K562 (cell line): Measurements from ENCODE around the gene MEA1. TPM values are rescaled to one million over a fixed set of nuclear protein-coding genes. Genes with fewer than 3 reads are reported as not detected.

Experiments used
- ARHGAP35 ChIP-seq: fragments of 450-650 bp; IDR thresholded peaks from 2 replicates; pipeline ENCODE4 v1.6.1; 2018; ENCODE audit not compliant: partially characterized antibody
- CSDE1 ChIP-seq, 2 experiments: fragments of 450-650 bp; IDR thresholded peaks; 2 replicates each; pipeline ENCODE4 v1.6.1; 2016; ENCODE audit warnings: mild to moderate bottlenecking in 1 of 2
- HDAC1 ChIP-seq, 2 experiments: fragments of 450-650 bp; IDR thresholded peaks; 2 replicates each; pipeline ENCODE4 v1.6.1; 2016 to 2017; ENCODE audit warnings: inconsistent platforms in 1 of 2, mild to moderate bottlenecking in 1 of 2, moderate library complexity in 1 of 2
- NFRKB ChIP-seq: fragments of 450-650 bp; IDR thresholded peaks from 2 replicates; pipeline ENCODE4 v1.6.1; 2016; ENCODE audit warnings: low read depth
- TRIM24 ChIP-seq, 2 experiments: fragments of 450-650 bp; IDR thresholded peaks; 2 replicates each; pipeline ENCODE4 v1.6.1; 2016
- ZNF12 ChIP-seq: sonication (generic); formaldehyde crosslinking; IDR thresholded peaks from 2 replicates; pipeline ENCODE4 v1.4.0; 2020; ENCODE audit warnings: mild to moderate bottlenecking, missing genetic modification reagents
- polyA plus RNA-seq, 8 experiments: library from polyadenylated mRNA; depleted of rRNA in 4 of 8; stranded (reverse) in 5 of 8; unstranded in 3 of 8; fragments of >200 nt; fragmentation: Nextera tagmentation in 2 of 8; fragmentation: Illumina TruSeq in 1 of 8; extraction: Ambion mirVana in 2 of 8; extraction: Trizol in 1 of 8; gene quantifications; 2 replicates each; pipeline versions ENCODE4 v1.2.1 to v1.2.3, GENCODE V29; 2011 to 2014; ENCODE audit warnings: inconsistent platforms in 1 of 8, missing spikeins in 1 of 8
- total RNA-seq, 7 experiments: library from RNA; depleted of rRNA in 6 of 7; stranded (reverse); fragments of >200 nt in 6 of 7; fragmentation: Illumina TruSeq in 2 of 7; extraction: Trizol in 2 of 7; gene quantifications; 2 replicates each; pipeline versions ENCODE4 v1.2.1 to v1.2.3, GENCODE V29; 2011 to 2021; ENCODE audit warnings: low replicate concordance in 1 of 7
- TF ChIP-seq, protein P1 (sequence below), 2 experiments: fragments of 450-650 bp in 1 of 2; IDR thresholded peaks; 2 replicates each; pipeline ENCODE4 v1.6.1; 2011 to 2017; ENCODE audit warnings: low read depth in 2 of 2, antibody characterized with exemption in 1 of 2, borderline replicate concordance in 1 of 2, low read length in 1 of 2, mild to moderate bottlenecking in 1 of 2, mixed read lengths in 1 of 2; ENCODE audit not compliant: control insufficient read depth in 1 of 2

MEA1 gene
- total and polyA plus RNA-seq, 9 of the 15 experiments (the other 6 are each of a cell fraction or from before 2014, with no cell fraction given) = 86.8 to 210 (median 152) TPM

DNA sequence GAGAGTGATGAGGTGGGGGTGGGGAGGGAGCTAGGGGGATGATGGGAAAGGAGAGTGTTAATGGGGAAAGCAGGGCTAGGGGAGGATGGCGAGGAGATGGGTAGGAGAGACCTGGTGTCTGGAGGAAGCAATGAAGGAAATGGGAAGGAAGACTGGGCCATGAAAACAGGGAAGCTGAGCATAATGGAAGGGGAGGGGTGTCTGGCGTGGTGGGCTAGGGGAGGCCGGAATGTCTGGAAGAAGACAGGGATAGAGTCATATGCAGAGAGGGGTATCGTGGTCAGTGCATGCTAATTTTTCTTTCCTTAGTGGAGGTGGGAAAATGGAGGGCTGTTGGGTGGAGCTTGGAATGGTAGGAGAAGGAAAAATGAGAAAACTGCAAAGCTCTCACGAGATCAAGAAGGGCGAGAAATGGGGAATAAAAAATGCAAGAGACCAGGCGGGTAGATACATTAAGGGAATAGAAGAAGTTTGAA, 726 bp upstream of the MEA1 start (continued):
- TF ChIP-seq, protein P1, sequence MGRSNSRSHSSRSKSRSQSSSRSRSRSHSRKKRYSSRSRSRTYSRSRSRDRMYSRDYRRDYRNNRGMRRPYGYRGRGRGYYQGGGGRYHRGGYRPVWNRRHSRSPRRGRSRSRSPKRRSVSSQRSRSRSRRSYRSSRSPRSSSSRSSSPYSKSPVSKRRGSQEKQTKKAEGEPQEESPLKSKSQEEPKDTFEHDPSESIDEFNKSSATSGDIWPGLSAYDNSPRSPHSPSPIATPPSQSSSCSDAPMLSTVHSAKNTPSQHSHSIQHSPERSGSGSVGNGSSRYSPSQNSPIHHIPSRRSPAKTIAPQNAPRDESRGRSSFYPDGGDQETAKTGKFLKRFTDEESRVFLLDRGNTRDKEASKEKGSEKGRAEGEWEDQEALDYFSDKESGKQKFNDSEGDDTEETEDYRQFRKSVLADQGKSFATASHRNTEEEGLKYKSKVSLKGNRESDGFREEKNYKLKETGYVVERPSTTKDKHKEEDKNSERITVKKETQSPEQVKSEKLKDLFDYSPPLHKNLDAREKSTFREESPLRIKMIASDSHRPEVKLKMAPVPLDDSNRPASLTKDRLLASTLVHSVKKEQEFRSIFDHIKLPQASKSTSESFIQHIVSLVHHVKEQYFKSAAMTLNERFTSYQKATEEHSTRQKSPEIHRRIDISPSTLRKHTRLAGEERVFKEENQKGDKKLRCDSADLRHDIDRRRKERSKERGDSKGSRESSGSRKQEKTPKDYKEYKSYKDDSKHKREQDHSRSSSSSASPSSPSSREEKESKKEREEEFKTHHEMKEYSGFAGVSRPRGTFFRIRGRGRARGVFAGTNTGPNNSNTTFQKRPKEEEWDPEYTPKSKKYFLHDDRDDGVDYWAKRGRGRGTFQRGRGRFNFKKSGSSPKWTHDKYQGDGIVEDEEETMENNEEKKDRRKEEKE (IDR thresholded peaks at IDR 0.05; ENCODE audit: borderline replicate concordance in 1 of 2, control insufficient read depth in 1 of 2, low read depth in 2 of 2, low read length in 1 of 2) = no peak
- 0 out of 4 replicates have a peak, but pooled peaks of 1 of the 2 experiments have one; percentile 70 for TF ChIP-seq CSDE1 (IDR thresholded peaks at IDR 0.05)
- TF ChIP-seq HDAC1 (IDR thresholded peaks at IDR 0.05) = peak in 1 of 2 experiments; percentile 71; a peak in 3 of 4 replicates
- TF ChIP-seq TRIM24 (IDR thresholded peaks at IDR 0.05) = peak in 1 of 2 experiments; percentile 5; a peak in 1 of 4 replicates
- peak; percentile 72; the same call in 1 of the 2 replicates for TF ChIP-seq NFRKB
- peak; percentile 80 for TF ChIP-seq ARHGAP35
- no peak for TF ChIP-seq ZNF12 (CRISPR knock-in tag)
